ENCODE results near the gene OXCT2. TPM values are rescaled to one million over a fixed set of nuclear protein-coding genes. Genes with fewer than 3 reads are reported as not detected.
"Not testable (repeated sequence)": the region's sequence is repeated elsewhere in the genome, so short reads cannot be mapped to it uniquely, and the experiment has no call there.

OXCT2 gene
- total RNA-seq, 1 donor from 2014 or later, result 0.36 TPM

GRCh38 chr1:39763619-39764374 lies 7.4 kb downstream of the OXCT2 start:
- H3K9me3 Mint-ChIP-seq (ENCODE audit: unreplicated experiment), result not testable (repeated sequence)

GRCh38 chr1:39762550-39763540 lies 8.3 kb downstream of the OXCT2 start:
- no peak overlapping the region for H2AFZ ChIP-seq (ENCODE audit: low read depth, low read length)
- no peak overlapping the region for H3K27ac ChIP-seq (ENCODE audit: low read depth, low read length)
- no peak overlapping the region for H3K9ac ChIP-seq (ENCODE audit: low read length)
- Mint-ChIP-seq H3K9me3 (ENCODE audit: unreplicated experiment) (peaks cover 3% of the 10 kb centered on the region), H3K27ac (ENCODE audit: unreplicated experiment) (no peak overlapping the region), H3K27me3 (ENCODE audit: low read depth, unreplicated experiment) (no peaks in the 10 kb centered on the region), H3K4me3 (ENCODE audit: unreplicated experiment) (no peak overlapping the region), H3K4me1 (ENCODE audit: low read depth, unreplicated experiment) (peaks cover 7% of the 10 kb centered on the region), H3K36me3 (ENCODE audit: low read depth, unreplicated experiment) (peaks cover 13% of the 10 kb centered on the region)
- no peaks in the 10 kb centered on the region for H3K79me2 ChIP-seq (ENCODE audit: insufficient read depth, low read length)
- H3K36me3 ChIP-seq (ENCODE audit: insufficient read depth, low read length), result peaks cover 4% of the 10 kb centered on the region
- FAIRE-seq (no peak), DNase-seq (ENCODE audit: low read depth) (no peak)
- H4K20me1 ChIP-seq (ENCODE audit: insufficient read depth, low read length), result no peaks in the 10 kb centered on the region
- no peaks in the 10 kb centered on the region for H3K9me3 ChIP-seq (ENCODE audit: insufficient read depth, low read depth, low read length)
- H3K27me3 ChIP-seq (ENCODE audit: insufficient read depth, low read length), result no peaks in the 10 kb centered on the region
- H3K4me3 ChIP-seq (ENCODE audit: insufficient read depth, low read depth, low read length), result no peak overlapping the region
- no peaks in the 10 kb centered on the region for H3K4me1 ChIP-seq (ENCODE audit: insufficient read depth, low read length)
- TF ChIP-seq EZH2 (IDR thresholded peaks at IDR 0.05; ENCODE audit: insufficient read depth, low read length) (no peak), CTCF (IDR thresholded peaks at IDR 0.05; ENCODE audit: insufficient read depth, low read depth, low read length) (no peak)
- no peak overlapping the region for H3K4me2 ChIP-seq (ENCODE audit: low read length)

More at GRCh38 chr1:39763619-39764374, 7.4 kb downstream of the OXCT2 start:
- not testable (repeated sequence) for DNase-seq (ENCODE audit: low read depth); H3K27ac ChIP-seq (ENCODE audit: low read depth, low read length); H3K27ac Mint-ChIP-seq (ENCODE audit: unreplicated experiment); H3K27me3 Mint-ChIP-seq (ENCODE audit: low read depth, unreplicated experiment); H3K4me2 ChIP-seq (ENCODE audit: low read length); H3K4me1 Mint-ChIP-seq (ENCODE audit: low read depth, unreplicated experiment); H3K36me3 ChIP-seq (ENCODE audit: insufficient read depth, low read length); H3K4me3 Mint-ChIP-seq (ENCODE audit: unreplicated experiment); H3K4me1 ChIP-seq (ENCODE audit: insufficient read depth, low read length); H3K4me3 ChIP-seq (ENCODE audit: insufficient read depth, low read depth, low read length); H3K79me2 ChIP-seq (ENCODE audit: insufficient read depth, low read length); FAIRE-seq; H3K27me3 ChIP-seq (ENCODE audit: insufficient read depth, low read length); H2AFZ ChIP-seq (ENCODE audit: low read depth, low read length); H3K9ac ChIP-seq (ENCODE audit: low read length); H3K9me3 ChIP-seq (ENCODE audit: insufficient read depth, low read depth, low read length); H4K20me1 ChIP-seq (ENCODE audit: insufficient read depth, low read length)
- peaks cover 13% of the 10 kb centered on the region for H3K36me3 Mint-ChIP-seq (ENCODE audit: low read depth, unreplicated experiment)

GRCh38 chr1:39761557-39762260 lies 9.4 kb downstream of the OXCT2 start:
- H3K27ac ChIP-seq (ENCODE audit: low read depth, low read length), result no peak overlapping the region
- no peak overlapping the region for H3K4me2 ChIP-seq (ENCODE audit: low read length)
- H4K20me1 ChIP-seq (ENCODE audit: insufficient read depth, low read length), result no peaks in the 10 kb centered on the region
- Mint-ChIP-seq H3K4me1 (ENCODE audit: low read depth, unreplicated experiment) (peaks cover 7% of the 10 kb centered on the region), H3K27me3 (ENCODE audit: low read depth, unreplicated experiment) (no peaks in the 10 kb centered on the region), H3K36me3 (ENCODE audit: low read depth, unreplicated experiment) (peaks cover 18% of the 10 kb centered on the region), H3K4me3 (ENCODE audit: unreplicated experiment) (no peak overlapping the region), H3K27ac (ENCODE audit: unreplicated experiment) (no peak overlapping the region), H3K9me3 (ENCODE audit: unreplicated experiment) (peaks cover 3% of the 10 kb centered on the region)
- H3K9me3 ChIP-seq (ENCODE audit: insufficient read depth, low read depth, low read length), result no peaks in the 10 kb centered on the region
- FAIRE-seq, result no peak
- H3K4me3 ChIP-seq (ENCODE audit: insufficient read depth, low read depth, low read length), result no peak overlapping the region
- H3K9ac ChIP-seq (ENCODE audit: low read length), result no peak overlapping the region
- peaks cover 6% of the 10 kb centered on the region for H3K36me3 ChIP-seq (ENCODE audit: insufficient read depth, low read length)
- no peak overlapping the region for H2AFZ ChIP-seq (ENCODE audit: low read depth, low read length)
- DNase-seq (ENCODE audit: low read depth), result no peak
- no peaks in the 10 kb centered on the region for H3K4me1 ChIP-seq (ENCODE audit: insufficient read depth, low read length)
- no peaks in the 10 kb centered on the region for H3K27me3 ChIP-seq (ENCODE audit: insufficient read depth, low read length)
- H3K79me2 ChIP-seq (ENCODE audit: insufficient read depth, low read length), result no peaks in the 10 kb centered on the region
- TF ChIP-seq EZH2 (IDR thresholded peaks at IDR 0.05; ENCODE audit: insufficient read depth, low read length) (no peak), CTCF (IDR thresholded peaks at IDR 0.05; ENCODE audit: insufficient read depth, low read depth, low read length) (no peak)

Measured in astrocyte (in vitro differentiated cells and primary cell).